Astrocyte (in vitro differentiated cells and primary cell): ENCODE results near the gene PNMA8A. TPM values are rescaled to one million over a fixed set of nuclear protein-coding genes. Genes with fewer than 3 reads are reported as not detected.
A peak's percentile ranks its signal among the peaks of the same experiment; 100 is the strongest.

ENCODE experiments used
- DNase-seq: peaks from one replicate; pipeline ENCODE4 v3.0.0-alpha.2; 2010; ENCODE audit warnings: low read depth
- FAIRE-seq: peaks from 2 replicates; lab custom pipeline; 2011; peaks lifted over from hg19 to GRCh38; lab: Jason Lieb, UNC
- H2AFZ ChIP-seq: 2 replicates; pipeline ENCODE4 v1.6.0; 2012; ENCODE audit warnings: low read depth, low read length, inconsistent platforms
- H3K27ac ChIP-seq: 2 replicates; pipeline ENCODE4 v1.5.1; 2011; ENCODE audit warnings: low read depth, low read length, inconsistent platforms
- H3K27me3 ChIP-seq: 2 replicates; pipeline ENCODE4 v1.6.0; 2011; ENCODE audit warnings: low read length, inconsistent platforms; ENCODE audit not compliant: insufficient read depth
- H3K36me3 ChIP-seq: 2 replicates; pipeline ENCODE4 v1.5.1; 2011; ENCODE audit warnings: low read length, inconsistent platforms; ENCODE audit not compliant: insufficient read depth
- H3K4me1 ChIP-seq: 2 replicates; pipeline ENCODE4 v1.5.1; 2011; ENCODE audit warnings: low read length, inconsistent platforms; ENCODE audit not compliant: insufficient read depth
- H3K4me2 ChIP-seq: 2 replicates; pipeline ENCODE4 v1.6.0; 2012; ENCODE audit warnings: low read length, inconsistent platforms
- H3K4me3 ChIP-seq: 2 replicates; pipeline ENCODE4 v1.5.1; 2011; ENCODE audit warnings: low read depth, mild to moderate bottlenecking, low read length, inconsistent platforms; ENCODE audit not compliant: insufficient read depth
- H3K79me2 ChIP-seq: 2 replicates; pipeline ENCODE4 v1.6.0; 2012; ENCODE audit warnings: mild to moderate bottlenecking, low read length, inconsistent platforms; ENCODE audit not compliant: insufficient read depth
- H3K9ac ChIP-seq: 2 replicates; pipeline ENCODE4 v1.6.0; 2012; ENCODE audit warnings: mild to moderate bottlenecking, low read length, inconsistent platforms
- H3K9me3 ChIP-seq: 2 replicates; pipeline ENCODE4 v1.5.1; 2012; ENCODE audit warnings: low read depth, mild to moderate bottlenecking, low read length, inconsistent platforms; ENCODE audit not compliant: insufficient read depth
- H4K20me1 ChIP-seq: 2 replicates; pipeline ENCODE4 v1.6.0; 2012; ENCODE audit warnings: low read length, inconsistent platforms; ENCODE audit not compliant: insufficient read depth
- H3K27ac Mint-ChIP-seq: one replicate; pipeline ENCODE4 v1.8.0; 2021; ENCODE audit warnings: mild to moderate bottlenecking, mixed read lengths; ENCODE audit not compliant: unreplicated experiment
- H3K27me3 Mint-ChIP-seq: one replicate; pipeline ENCODE4 v1.8.0; 2021; ENCODE audit warnings: low read depth, mixed read lengths; ENCODE audit not compliant: unreplicated experiment
- H3K36me3 Mint-ChIP-seq: one replicate; pipeline ENCODE4 v1.8.0; 2021; ENCODE audit warnings: low read depth, mixed read lengths; ENCODE audit not compliant: unreplicated experiment
- H3K4me1 Mint-ChIP-seq: one replicate; pipeline ENCODE4 v1.8.0; 2021; ENCODE audit warnings: low read depth, mixed read lengths; ENCODE audit not compliant: unreplicated experiment
- H3K4me3 Mint-ChIP-seq: one replicate; pipeline ENCODE4 v1.8.0; 2021; ENCODE audit warnings: mild to moderate bottlenecking, moderate library complexity, mixed read lengths; ENCODE audit not compliant: unreplicated experiment
- H3K9me3 Mint-ChIP-seq: one replicate; pipeline ENCODE4 v1.8.0; 2021; ENCODE audit warnings: mild to moderate bottlenecking, mixed read lengths; ENCODE audit not compliant: unreplicated experiment
- EZH2 ChIP-seq: IDR thresholded peaks from 2 replicates; pipeline ENCODE4 v1.6.1; 2012; ENCODE audit warnings: mild to moderate bottlenecking, low read length, inconsistent platforms; ENCODE audit not compliant: insufficient read depth
- total RNA-seq: library from RNA; stranded (reverse); gene quantifications from 2 replicates; pipeline ENCODE4 v1.2.1, GENCODE V29; 2021
- TF ChIP-seq, protein P1 (sequence below): IDR thresholded peaks from 2 replicates; pipeline ENCODE4 v1.5.1; 2011; ENCODE audit warnings: low read depth, mild to moderate bottlenecking, inconsistent platforms, low read length, moderate library complexity; ENCODE audit not compliant: insufficient read depth

PNMA8A gene
- total RNA-seq, 1 donor from 2014 or later, result 12.1 TPM

DNA sequence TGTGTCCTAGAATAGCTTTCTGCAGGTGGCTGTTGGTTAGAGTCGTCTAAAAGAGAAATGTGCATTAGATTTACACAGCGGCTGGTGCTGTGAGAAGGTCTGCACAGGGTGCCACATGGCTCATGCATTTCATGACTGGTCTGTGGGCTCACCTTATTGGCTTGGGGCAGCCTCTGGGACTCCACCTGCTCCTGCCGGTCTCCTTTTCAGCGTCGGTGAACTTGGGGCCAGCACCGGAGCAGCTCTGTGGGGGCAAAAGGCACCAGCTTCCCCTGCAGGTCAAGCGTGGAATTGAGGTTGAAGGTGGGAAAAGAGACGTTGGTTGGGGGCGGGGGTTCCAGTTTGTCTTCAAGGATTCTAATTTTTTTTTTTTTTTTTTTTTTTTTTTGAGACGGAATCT is 39.5 kb downstream of the PNMA8A start:
- Histone ChIP-seq H3K4me1 (peaks cover 9% of the 10 kb centered on the region), H3K27me3 (no peaks in the 10 kb centered on the region), H3K27ac (no peak overlapping the region), H3K4me3 (no peak overlapping the region), H3K36me3 (no peaks in the 10 kb centered on the region), H3K9me3 (no peaks in the 10 kb centered on the region), H3K79me2 (no peaks in the 10 kb centered on the region), H4K20me1 (no peaks in the 10 kb centered on the region), H2AFZ (no peak overlapping the region), H3K9ac (no peak overlapping the region), H3K4me2 (no peak overlapping the region)
- no peaks in the 10 kb centered on the region for H3K36me3 Mint-ChIP-seq
- no peak for FAIRE-seq
- no peak overlapping the region for H3K4me3 Mint-ChIP-seq
- H3K27ac Mint-ChIP-seq, result no peak overlapping the region
- H3K4me1 Mint-ChIP-seq, result peaks cover 4% of the 10 kb centered on the region
- TF ChIP-seq EZH2, result no peak
- TF ChIP-seq, protein P1, sequence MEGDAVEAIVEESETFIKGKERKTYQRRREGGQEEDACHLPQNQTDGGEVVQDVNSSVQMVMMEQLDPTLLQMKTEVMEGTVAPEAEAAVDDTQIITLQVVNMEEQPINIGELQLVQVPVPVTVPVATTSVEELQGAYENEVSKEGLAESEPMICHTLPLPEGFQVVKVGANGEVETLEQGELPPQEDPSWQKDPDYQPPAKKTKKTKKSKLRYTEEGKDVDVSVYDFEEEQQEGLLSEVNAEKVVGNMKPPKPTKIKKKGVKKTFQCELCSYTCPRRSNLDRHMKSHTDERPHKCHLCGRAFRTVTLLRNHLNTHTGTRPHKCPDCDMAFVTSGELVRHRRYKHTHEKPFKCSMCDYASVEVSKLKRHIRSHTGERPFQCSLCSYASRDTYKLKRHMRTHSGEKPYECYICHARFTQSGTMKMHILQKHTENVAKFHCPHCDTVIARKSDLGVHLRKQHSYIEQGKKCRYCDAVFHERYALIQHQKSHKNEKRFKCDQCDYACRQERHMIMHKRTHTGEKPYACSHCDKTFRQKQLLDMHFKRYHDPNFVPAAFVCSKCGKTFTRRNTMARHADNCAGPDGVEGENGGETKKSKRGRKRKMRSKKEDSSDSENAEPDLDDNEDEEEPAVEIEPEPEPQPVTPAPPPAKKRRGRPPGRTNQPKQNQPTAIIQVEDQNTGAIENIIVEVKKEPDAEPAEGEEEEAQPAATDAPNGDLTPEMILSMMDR, result no peak
- peaks cover 2% of the 10 kb centered on the region for H3K9me3 Mint-ChIP-seq
- DNase-seq, result no peak
- H3K27me3 Mint-ChIP-seq, result peaks cover 14% of the 10 kb centered on the region

DNA sequence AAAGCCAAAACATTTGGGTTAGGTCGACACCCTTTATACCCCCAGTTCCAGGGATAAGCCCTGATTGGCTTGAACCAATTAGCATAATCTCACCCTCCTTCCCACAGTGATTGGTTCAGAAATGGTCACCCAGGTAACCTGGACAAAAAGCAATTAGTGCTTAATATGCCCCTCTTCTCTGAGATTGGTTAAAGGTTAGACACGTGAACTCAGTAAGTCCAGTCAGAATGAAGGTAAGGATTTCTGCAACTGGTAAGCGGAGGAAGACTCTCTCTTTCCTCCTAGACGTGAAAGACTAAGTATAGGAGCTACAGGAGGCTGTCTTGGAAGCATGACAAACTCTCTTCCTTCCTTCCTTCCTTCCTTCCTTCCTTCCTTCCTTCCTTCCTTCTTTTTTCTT is 41.4 kb downstream of the PNMA8A start:
- H3K9ac ChIP-seq, result no peak overlapping the region
- H3K4me3 ChIP-seq, result no peak overlapping the region
- no peaks in the 10 kb centered on the region for H3K9me3 ChIP-seq
- no peak for DNase-seq
- H3K27me3 ChIP-seq, result no peaks in the 10 kb centered on the region
- no peak for FAIRE-seq
- no peaks in the 10 kb centered on the region for H3K36me3 ChIP-seq
- H3K4me1 Mint-ChIP-seq, result peaks cover 7% of the 10 kb centered on the region
- H2AFZ ChIP-seq, result no peak overlapping the region
- TF ChIP-seq, protein P1, result no peak
- TF ChIP-seq EZH2, result no peak
- H3K27ac ChIP-seq, result no peak overlapping the region
- no peak overlapping the region for H3K4me2 ChIP-seq
- no peak overlapping the region for H3K27ac Mint-ChIP-seq
- H3K4me1 ChIP-seq, result peaks cover 15% of the 10 kb centered on the region
- no peak overlapping the region for H3K4me3 Mint-ChIP-seq
- H3K36me3 Mint-ChIP-seq, result no peaks in the 10 kb centered on the region
- no peaks in the 10 kb centered on the region for H3K79me2 ChIP-seq
- H3K9me3 Mint-ChIP-seq, result peaks cover 2% of the 10 kb centered on the region
- no peaks in the 10 kb centered on the region for H4K20me1 ChIP-seq
- H3K27me3 Mint-ChIP-seq, result peaks cover 14% of the 10 kb centered on the region

DNA sequence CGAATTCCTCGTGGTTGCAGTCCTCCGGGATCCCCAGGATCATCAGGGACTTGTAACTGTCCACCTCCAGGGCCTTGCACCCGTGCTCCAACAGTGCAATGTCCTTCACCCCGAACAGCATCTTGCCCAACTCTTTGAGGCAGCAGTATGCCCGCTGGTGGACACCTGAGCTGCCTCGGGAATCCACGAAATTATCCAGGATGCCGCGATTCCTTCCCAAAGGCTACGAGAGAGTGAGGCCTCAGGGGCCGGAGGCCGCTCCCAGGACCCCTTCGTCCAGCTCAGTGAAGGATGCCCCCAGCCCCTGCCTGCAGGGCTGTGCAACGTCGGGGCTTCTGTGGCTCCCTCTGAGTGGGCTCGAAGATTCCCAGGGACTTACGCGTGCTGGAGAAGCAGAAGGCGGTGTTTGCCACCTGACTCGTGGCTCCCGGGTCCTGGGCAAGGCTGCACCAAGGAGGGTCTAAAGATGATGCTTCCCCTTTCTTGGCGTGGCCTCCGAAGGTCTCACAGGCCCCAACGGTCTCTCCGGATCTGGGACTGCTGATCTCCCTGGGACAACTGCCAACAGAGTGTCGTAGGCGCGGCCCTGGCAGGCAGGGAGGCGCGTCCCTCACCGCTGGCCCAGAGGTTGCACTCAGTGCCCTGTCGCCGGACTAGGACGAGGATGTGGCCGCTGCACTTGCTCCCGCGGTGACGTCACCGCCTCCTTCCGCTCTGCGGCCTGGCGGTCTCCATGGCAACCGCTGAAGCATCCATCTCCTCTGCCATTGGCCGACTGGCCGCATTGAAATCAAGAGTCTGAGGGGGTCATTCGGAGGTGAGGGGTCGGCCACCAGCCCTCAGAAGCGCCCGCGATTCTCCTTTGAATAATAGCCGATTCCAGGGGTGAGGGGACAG is 42.9 kb downstream of the PNMA8A start, which contains the start of gene PNMA8C:
Gene PNMA8C (minus strand): TSS at position 698 of the 897 bp plus-strand sequence. CDS start 577 bp downstream, at position 121.
- Histone ChIP-seq H3K27me3 (peaks cover 3% of the 10 kb centered on the region), H2AFZ (peak within 1 kb of the TSS; percentile 76), H3K9me3 (no peaks in the 10 kb centered on the region), H3K36me3 (no peaks in the 10 kb centered on the region), H3K9ac (no peak within 1 kb of the TSS), H3K4me1 (peaks cover 15% of the 10 kb centered on the region), H3K4me2 (peak within 1 kb of the TSS; percentile 79), H4K20me1 (no peaks in the 10 kb centered on the region), H3K79me2 (no peaks in the 10 kb centered on the region), H3K27ac (no peak within 1 kb of the TSS), H3K4me3 (no peak within 1 kb of the TSS)
- H3K27me3 Mint-ChIP-seq, result peaks cover 14% of the 10 kb centered on the region
- peak within 1 kb of the TSS; percentile 19 for H3K27ac Mint-ChIP-seq
- peak within 1 kb of the TSS; percentile 66 for H3K4me3 Mint-ChIP-seq
- DNase-seq (peak; percentile 29), FAIRE-seq (no peak)
- no peaks in the 10 kb centered on the region for H3K36me3 Mint-ChIP-seq
- no peak for TF ChIP-seq EZH2
- TF ChIP-seq, protein P1, result no peak
- H3K9me3 Mint-ChIP-seq, result peaks cover 2% of the 10 kb centered on the region
- peaks cover 7% of the 10 kb centered on the region for H3K4me1 Mint-ChIP-seq
